Fibroblast of pulmonary artery (primary cell): ENCODE measurements around the gene RCBTB2.

ENCODE experiments used
- DNase-seq: peaks from one replicate; pipeline ENCODE4 v3.0.0-alpha.2; 2010; ENCODE audit warnings: low read depth
- H3K4me3 ChIP-seq: replicated peaks from 2 replicates; pipeline ENCODE4 v1.5.1; 2011; ENCODE audit warnings: low read depth, mild to moderate bottlenecking, control low read depth, low read length, moderate library complexity
- CTCF ChIP-seq: IDR thresholded peaks from 2 replicates; pipeline ENCODE4 v1.5.1; 2011; ENCODE audit warnings: mild to moderate bottlenecking, control low read depth, low read length, inconsistent platforms; ENCODE audit errors: missing control alignments

Gene RCBTB2

GRCh38 chr13:48443442-48444208 lies 89.3 kb downstream of the RCBTB2 start:
- no peak for DNase-seq
- no peak for TF ChIP-seq CTCF
- no peak overlapping the region for H3K4me3 ChIP-seq
